ENCODE measurements around the gene PKD2. TPM values are rescaled to one million over a fixed set of nuclear protein-coding genes. Genes with fewer than 3 reads are reported as not detected.
"Not testable (repeated sequence)": the region's sequence is repeated elsewhere in the genome, so short reads cannot be mapped to it uniquely, and the experiment has no call there.

PKD2 gene
- total RNA-seq, 4 donors from 2014 or later: 10.8 to 36.7 (median 18.2) TPM

- H3K9me3 ChIP-seq: no peaks in the 10 kb centered on the region
- no peak overlapping the region for H3K27ac ChIP-seq
- peaks cover 14% of the 10 kb centered on the region for H3K4me1 ChIP-seq
- DNase-seq (ENCODE audit: low spot score in 2 of 2): no peak
- TF ChIP-seq POLR2A (IDR thresholded peaks at IDR 0.05): no peak
- no peak for TF ChIP-seq POLR2AphosphoS5 (IDR thresholded peaks at IDR 0.05)
- no peak for TF ChIP-seq EP300 (IDR thresholded peaks at IDR 0.05)
- TF ChIP-seq, protein P1, sequence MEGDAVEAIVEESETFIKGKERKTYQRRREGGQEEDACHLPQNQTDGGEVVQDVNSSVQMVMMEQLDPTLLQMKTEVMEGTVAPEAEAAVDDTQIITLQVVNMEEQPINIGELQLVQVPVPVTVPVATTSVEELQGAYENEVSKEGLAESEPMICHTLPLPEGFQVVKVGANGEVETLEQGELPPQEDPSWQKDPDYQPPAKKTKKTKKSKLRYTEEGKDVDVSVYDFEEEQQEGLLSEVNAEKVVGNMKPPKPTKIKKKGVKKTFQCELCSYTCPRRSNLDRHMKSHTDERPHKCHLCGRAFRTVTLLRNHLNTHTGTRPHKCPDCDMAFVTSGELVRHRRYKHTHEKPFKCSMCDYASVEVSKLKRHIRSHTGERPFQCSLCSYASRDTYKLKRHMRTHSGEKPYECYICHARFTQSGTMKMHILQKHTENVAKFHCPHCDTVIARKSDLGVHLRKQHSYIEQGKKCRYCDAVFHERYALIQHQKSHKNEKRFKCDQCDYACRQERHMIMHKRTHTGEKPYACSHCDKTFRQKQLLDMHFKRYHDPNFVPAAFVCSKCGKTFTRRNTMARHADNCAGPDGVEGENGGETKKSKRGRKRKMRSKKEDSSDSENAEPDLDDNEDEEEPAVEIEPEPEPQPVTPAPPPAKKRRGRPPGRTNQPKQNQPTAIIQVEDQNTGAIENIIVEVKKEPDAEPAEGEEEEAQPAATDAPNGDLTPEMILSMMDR (IDR thresholded peaks at IDR 0.05): no peak
- H3K4me3 ChIP-seq: no peak overlapping the region
- no peaks in the 10 kb centered on the region for H3K36me3 ChIP-seq
- 62% methylated on average over 4 of the region's 4 CpGs for WGBS
- H3K27me3 ChIP-seq: no peaks in the 10 kb centered on the region
Observed at GRCh38 chr4:88104902-88105610, 97.6 kb downstream of the PKD2 start.

- H3K36me3 ChIP-seq: no peaks in the 10 kb centered on the region
- H3K4me1 ChIP-seq: peaks cover 14% of the 10 kb centered on the region
- no peaks in the 10 kb centered on the region for H3K9me3 ChIP-seq
- no peak overlapping the region for H3K27ac ChIP-seq
- DNase-seq (ENCODE audit: low spot score in 2 of 2): no peak
- 91% methylated on average over 3 of the region's 3 CpGs for WGBS
- no peaks in the 10 kb centered on the region for H3K27me3 ChIP-seq
- no peak for TF ChIP-seq POLR2AphosphoS5 (IDR thresholded peaks at IDR 0.05)
- TF ChIP-seq, protein P1 (IDR thresholded peaks at IDR 0.05): no peak
- no peak for TF ChIP-seq POLR2A (IDR thresholded peaks at IDR 0.05)
- TF ChIP-seq EP300 (IDR thresholded peaks at IDR 0.05): no peak
- H3K4me3 ChIP-seq: no peak overlapping the region
Observed at GRCh38 chr4:88106205-88106604, 98.8 kb downstream of the PKD2 start.

GRCh38 chr4:88107406-88108107 is 100.1 kb downstream of the PKD2 start:
- Histone ChIP-seq H3K4me1 (peaks cover 14% of the 10 kb centered on the region), H3K4me3 (no peak overlapping the region), H3K9me3 (no peaks in the 10 kb centered on the region), H3K27ac (no peak overlapping the region), H3K27me3 (no peaks in the 10 kb centered on the region), H3K36me3 (no peaks in the 10 kb centered on the region)
- TF ChIP-seq EP300 (IDR thresholded peaks at IDR 0.05) (no peak), POLR2A (IDR thresholded peaks at IDR 0.05) (no peak), POLR2AphosphoS5 (IDR thresholded peaks at IDR 0.05) (no peak)
- TF ChIP-seq, protein P1 (IDR thresholded peaks at IDR 0.05): no peak
- 60% methylated on average over 2 of the region's 2 CpGs for WGBS
- DNase-seq (ENCODE audit: low spot score in 2 of 2): no peak

- 95% methylated on average over 7 of the region's 7 CpGs for WGBS
- not testable (repeated sequence) for H3K27me3 ChIP-seq; H3K9me3 ChIP-seq; H3K4me3 ChIP-seq; H3K36me3 ChIP-seq; DNase-seq (ENCODE audit: low spot score in 2 of 2); H3K27ac ChIP-seq
- H3K4me1 ChIP-seq: peaks cover 14% of the 10 kb centered on the region
Observed at GRCh38 chr4:88108108-88108465, 100.7 kb downstream of the PKD2 start.

DNA sequence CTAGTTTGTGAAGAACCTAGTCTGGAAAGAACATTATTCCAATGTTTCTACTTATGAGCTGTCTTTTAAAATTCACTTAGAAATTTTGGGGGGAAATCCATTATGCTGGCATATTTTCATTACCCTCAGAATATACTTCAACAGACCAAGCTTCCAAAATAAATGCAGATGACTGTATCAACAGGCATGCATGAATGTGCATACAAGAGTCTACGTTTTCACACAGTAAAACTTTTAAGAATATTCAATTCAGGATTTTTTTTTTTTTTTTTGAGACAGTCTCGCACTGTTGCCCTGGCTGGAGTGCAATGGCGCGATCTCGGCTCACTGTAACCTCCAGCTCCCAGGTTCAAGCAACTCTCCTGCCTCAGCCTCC is 101.3 kb downstream of the PKD2 start:
- Histone ChIP-seq H3K27me3 (no peaks in the 10 kb centered on the region), H3K27ac (no peak overlapping the region), H3K9me3 (no peaks in the 10 kb centered on the region), H3K4me1 (peaks cover 14% of the 10 kb centered on the region), H3K36me3 (no peaks in the 10 kb centered on the region), H3K4me3 (no peak overlapping the region)
- DNase-seq (ENCODE audit: low spot score in 2 of 2): no peak
- 93% methylated on average over 5 of the region's 5 CpGs for WGBS
- TF ChIP-seq POLR2A (IDR thresholded peaks at IDR 0.05) (no peak), POLR2AphosphoS5 (IDR thresholded peaks at IDR 0.05) (no peak), EP300 (IDR thresholded peaks at IDR 0.05) (no peak)
- TF ChIP-seq, protein P1 (IDR thresholded peaks at IDR 0.05): no peak
